PC-3 (cell line): ENCODE results near the gene MAPK7.

ENCODE experiments used
- EZH2 ChIP-seq: fragments of 300-600 bp; sonication (generic); IDR thresholded peaks from one replicate; pipeline ENCODE4 v1.6.1; 2017; ENCODE audit warnings: antibody characterized with exemption, mild to moderate bottlenecking, low read length; ENCODE audit not compliant: unreplicated experiment
- EZH2phosphoT487 ChIP-seq: fragments of 300-600 bp; sonication (generic); IDR thresholded peaks from 2 replicates; pipeline ENCODE4 v1.6.1; 2018; ENCODE audit warnings: mild to moderate bottlenecking, antibody characterized with exemption, low read length, borderline replicate concordance
- TF ChIP-seq, protein P1 (sequence below): fragments of 300-600 bp; sonication (generic); conservative IDR thresholded peaks from 2 replicates; pipeline ENCODE4 v1.5.1; 2017; ENCODE audit warnings: antibody characterized with exemption, low read depth, mild to moderate bottlenecking, low read length

DNA sequence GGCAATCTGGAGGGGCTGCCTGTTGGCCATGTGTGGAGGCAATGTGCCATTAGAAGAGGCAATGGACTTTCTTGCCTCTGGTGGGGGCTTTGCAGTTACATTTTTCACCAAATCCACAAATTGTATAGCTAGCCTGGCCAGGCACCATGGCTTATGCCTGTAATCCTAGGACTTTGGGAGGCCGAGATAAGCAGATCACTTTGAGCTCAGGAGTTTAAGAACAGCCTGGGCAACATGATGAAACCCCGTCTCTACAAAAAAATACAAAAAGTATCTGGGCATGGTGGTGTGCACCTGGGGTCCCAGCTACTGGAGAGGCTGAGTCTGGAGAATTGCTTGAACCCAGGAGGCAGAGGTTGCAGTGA, 30.0 kb downstream of the MAPK7 start:
- TF ChIP-seq, protein P1, sequence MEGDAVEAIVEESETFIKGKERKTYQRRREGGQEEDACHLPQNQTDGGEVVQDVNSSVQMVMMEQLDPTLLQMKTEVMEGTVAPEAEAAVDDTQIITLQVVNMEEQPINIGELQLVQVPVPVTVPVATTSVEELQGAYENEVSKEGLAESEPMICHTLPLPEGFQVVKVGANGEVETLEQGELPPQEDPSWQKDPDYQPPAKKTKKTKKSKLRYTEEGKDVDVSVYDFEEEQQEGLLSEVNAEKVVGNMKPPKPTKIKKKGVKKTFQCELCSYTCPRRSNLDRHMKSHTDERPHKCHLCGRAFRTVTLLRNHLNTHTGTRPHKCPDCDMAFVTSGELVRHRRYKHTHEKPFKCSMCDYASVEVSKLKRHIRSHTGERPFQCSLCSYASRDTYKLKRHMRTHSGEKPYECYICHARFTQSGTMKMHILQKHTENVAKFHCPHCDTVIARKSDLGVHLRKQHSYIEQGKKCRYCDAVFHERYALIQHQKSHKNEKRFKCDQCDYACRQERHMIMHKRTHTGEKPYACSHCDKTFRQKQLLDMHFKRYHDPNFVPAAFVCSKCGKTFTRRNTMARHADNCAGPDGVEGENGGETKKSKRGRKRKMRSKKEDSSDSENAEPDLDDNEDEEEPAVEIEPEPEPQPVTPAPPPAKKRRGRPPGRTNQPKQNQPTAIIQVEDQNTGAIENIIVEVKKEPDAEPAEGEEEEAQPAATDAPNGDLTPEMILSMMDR: no peak
- TF ChIP-seq EZH2 (no peak), EZH2phosphoT487 (no peak)
